OCI-LY1 (cell line): Measurements from ENCODE around the gene RGS7BP.

Source experiments
- H2AFZ ChIP-seq: fragments of 200-600 bp; sonication (generic), shearing (Covaris generic); 2 replicates; pipeline ENCODE4 v1.6.0; 2014; ENCODE audit warnings: antibody characterized with exemption, mild to moderate bottlenecking, low read length
- H3F3A ChIP-seq: fragments of 200-600 bp; sonication (generic), shearing (Covaris generic); 2 replicates; pipeline ENCODE4 v1.6.0; 2014; ENCODE audit warnings: mild to moderate bottlenecking, antibody characterized with exemption, low read length, moderate library complexity; ENCODE audit not compliant: insufficient read depth
- H3K27ac ChIP-seq: fragments of 200-600 bp; sonication (generic); 2 replicates; pipeline ENCODE4 v1.5.1; 2014; ENCODE audit warnings: low read length, mixed run types, mild to moderate bottlenecking, low read depth; ENCODE audit not compliant: poor library complexity, severe bottlenecking
- H3K27me3 ChIP-seq: fragments of 200-600 bp; sonication (generic); 2 replicates; pipeline ENCODE4 v1.6.0; 2014; ENCODE audit warnings: antibody characterized with exemption, mild to moderate bottlenecking, low read length, moderate library complexity; ENCODE audit not compliant: insufficient read depth
- H3K36me3 ChIP-seq: fragments of 200-600 bp; sonication (generic); 2 replicates; pipeline ENCODE4 v1.6.1; 2014; ENCODE audit warnings: mild to moderate bottlenecking, antibody characterized with exemption, low read length, moderate library complexity, mixed read lengths; ENCODE audit not compliant: insufficient read depth
- H3K4me1 ChIP-seq: fragments of 200-600 bp; sonication (generic); 2 replicates; pipeline ENCODE4 v1.5.1; 2014; ENCODE audit warnings: mild to moderate bottlenecking, low read length, moderate library complexity; ENCODE audit not compliant: insufficient read depth, severe bottlenecking
- H3K4me2 ChIP-seq: fragments of 200-600 bp; sonication (generic), shearing (Covaris generic); 2 replicates; pipeline ENCODE4 v1.6.1; 2014; ENCODE audit warnings: low read length
- H3K4me3 ChIP-seq: fragments of 200-600 bp; sonication (generic); 2 replicates; pipeline ENCODE4 v1.5.1; 2014; ENCODE audit warnings: low read length, low read depth, mild to moderate bottlenecking, mixed read lengths; ENCODE audit not compliant: poor library complexity, severe bottlenecking
- H3K79me2 ChIP-seq: fragments of 200-600 bp; shearing (Covaris generic); 2 replicates; pipeline ENCODE4 v1.6.1; 2016; ENCODE audit warnings: mixed run types, low read length, mixed read lengths; ENCODE audit not compliant: insufficient read depth
- H3K9ac ChIP-seq: fragments of 200-600 bp; sonication (generic), shearing (Covaris generic); 2 replicates; pipeline ENCODE4 v1.6.1; 2014; ENCODE audit warnings: mild to moderate bottlenecking, low read length, mixed read lengths
- H3K9me2 ChIP-seq: fragments of 200-600 bp; sonication (generic), shearing (Covaris generic); 2 replicates; pipeline ENCODE4 v1.6.1; 2014; ENCODE audit warnings: low read depth, mild to moderate bottlenecking, low read length, mixed read lengths
- H3K9me3 ChIP-seq: fragments of 200-600 bp; shearing (Covaris generic); 2 replicates; pipeline ENCODE4 v1.6.1; 2014; ENCODE audit warnings: low read length, mixed read lengths
- H4K20me1 ChIP-seq: fragments of 200-600 bp; sonication (generic), shearing (Covaris generic); 2 replicates; pipeline ENCODE4 v1.6.0; 2016; ENCODE audit warnings: mild to moderate bottlenecking, low read length; ENCODE audit not compliant: insufficient read depth
- EZH2 ChIP-seq: fragments of 200-600 bp; sonication (generic), shearing (Covaris generic); IDR thresholded peaks from 2 replicates; pipeline ENCODE4 v1.8.0; 2017; ENCODE audit warnings: borderline replicate concordance, mixed run types, mild to moderate bottlenecking, antibody characterized with exemption, low read length, moderate library complexity, mixed read lengths
- TF ChIP-seq, protein P1 (sequence below): fragments of 200-600 bp; sonication (generic), shearing (Covaris generic); IDR thresholded peaks from 2 replicates; pipeline ENCODE4 v1.5.1; 2017; ENCODE audit warnings: mild to moderate bottlenecking, antibody characterized with exemption, low read length, moderate library complexity, mixed read lengths

The RGS7BP gene

DNA sequence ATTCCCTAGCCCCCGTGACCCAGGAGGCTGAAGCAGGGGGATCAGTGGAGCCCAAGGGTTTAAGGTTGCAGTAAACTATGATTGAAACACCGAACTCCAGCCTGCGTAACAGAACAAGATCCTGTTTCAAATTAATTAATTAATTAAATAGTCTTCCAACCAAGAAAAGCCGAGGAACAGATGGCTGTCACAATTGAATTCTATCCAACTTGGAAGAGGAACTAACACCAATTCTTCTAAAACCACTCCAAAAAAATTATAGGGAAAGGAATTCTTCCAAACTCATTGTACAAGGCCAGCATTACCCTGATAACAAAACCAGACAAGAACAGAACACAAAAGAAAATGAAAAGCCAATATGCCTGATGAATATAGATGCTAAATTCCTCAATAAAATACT is 43.4 kb upstream of the RGS7BP start:
- Histone ChIP-seq H2AFZ (no peak overlapping the region), H3K4me1 (no peaks in the 10 kb centered on the region), H3K27ac (no peak overlapping the region), H3K4me2 (no peak overlapping the region), H3K79me2 (no peaks in the 10 kb centered on the region), H3K27me3 (no peaks in the 10 kb centered on the region), H3K36me3 (no peaks in the 10 kb centered on the region), H3K4me3 (no peak overlapping the region), H3F3A (no peaks in the 10 kb centered on the region), H4K20me1 (no peaks in the 10 kb centered on the region), H3K9me3 (no peaks in the 10 kb centered on the region), H3K9ac (no peak overlapping the region), H3K9me2 (no peaks in the 10 kb centered on the region)
- TF ChIP-seq, protein P1, sequence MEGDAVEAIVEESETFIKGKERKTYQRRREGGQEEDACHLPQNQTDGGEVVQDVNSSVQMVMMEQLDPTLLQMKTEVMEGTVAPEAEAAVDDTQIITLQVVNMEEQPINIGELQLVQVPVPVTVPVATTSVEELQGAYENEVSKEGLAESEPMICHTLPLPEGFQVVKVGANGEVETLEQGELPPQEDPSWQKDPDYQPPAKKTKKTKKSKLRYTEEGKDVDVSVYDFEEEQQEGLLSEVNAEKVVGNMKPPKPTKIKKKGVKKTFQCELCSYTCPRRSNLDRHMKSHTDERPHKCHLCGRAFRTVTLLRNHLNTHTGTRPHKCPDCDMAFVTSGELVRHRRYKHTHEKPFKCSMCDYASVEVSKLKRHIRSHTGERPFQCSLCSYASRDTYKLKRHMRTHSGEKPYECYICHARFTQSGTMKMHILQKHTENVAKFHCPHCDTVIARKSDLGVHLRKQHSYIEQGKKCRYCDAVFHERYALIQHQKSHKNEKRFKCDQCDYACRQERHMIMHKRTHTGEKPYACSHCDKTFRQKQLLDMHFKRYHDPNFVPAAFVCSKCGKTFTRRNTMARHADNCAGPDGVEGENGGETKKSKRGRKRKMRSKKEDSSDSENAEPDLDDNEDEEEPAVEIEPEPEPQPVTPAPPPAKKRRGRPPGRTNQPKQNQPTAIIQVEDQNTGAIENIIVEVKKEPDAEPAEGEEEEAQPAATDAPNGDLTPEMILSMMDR, result no peak
- TF ChIP-seq EZH2, result no peak

DNA sequence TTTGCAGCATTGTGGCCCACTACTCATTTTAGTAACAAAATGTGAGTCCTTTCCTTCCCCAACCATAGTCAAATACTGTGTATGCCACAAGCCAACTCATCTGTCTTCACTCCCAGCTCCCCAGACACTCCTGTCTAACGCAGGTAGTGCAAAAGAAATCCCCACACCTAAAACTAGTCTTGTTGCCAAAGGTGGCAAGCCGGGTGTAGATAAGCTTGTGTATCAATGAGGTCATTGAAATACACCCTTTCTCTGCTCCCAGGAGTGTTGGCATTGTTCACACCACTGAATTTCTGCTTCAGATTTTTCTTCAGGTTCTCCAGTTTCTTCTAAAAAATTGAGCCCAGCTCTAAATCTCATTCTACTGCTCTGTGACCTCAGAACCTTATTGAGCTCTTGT is 19.7 kb upstream of the RGS7BP start:
- H3K79me2 ChIP-seq, result no peaks in the 10 kb centered on the region
- TF ChIP-seq, protein P1, result no peak
- TF ChIP-seq EZH2, result no peak
- no peaks in the 10 kb centered on the region for H3F3A ChIP-seq
- H4K20me1 ChIP-seq, result no peaks in the 10 kb centered on the region
- H3K36me3 ChIP-seq, result no peaks in the 10 kb centered on the region
- no peak overlapping the region for H3K4me3 ChIP-seq
- H3K9me3 ChIP-seq, result no peaks in the 10 kb centered on the region
- no peak overlapping the region for H3K27ac ChIP-seq
- H3K27me3 ChIP-seq, result no peaks in the 10 kb centered on the region
- no peak overlapping the region for H3K4me2 ChIP-seq
- no peak overlapping the region for H2AFZ ChIP-seq
- H3K9ac ChIP-seq, result no peak overlapping the region
- no peaks in the 10 kb centered on the region for H3K9me2 ChIP-seq
- H3K4me1 ChIP-seq, result no peaks in the 10 kb centered on the region

DNA sequence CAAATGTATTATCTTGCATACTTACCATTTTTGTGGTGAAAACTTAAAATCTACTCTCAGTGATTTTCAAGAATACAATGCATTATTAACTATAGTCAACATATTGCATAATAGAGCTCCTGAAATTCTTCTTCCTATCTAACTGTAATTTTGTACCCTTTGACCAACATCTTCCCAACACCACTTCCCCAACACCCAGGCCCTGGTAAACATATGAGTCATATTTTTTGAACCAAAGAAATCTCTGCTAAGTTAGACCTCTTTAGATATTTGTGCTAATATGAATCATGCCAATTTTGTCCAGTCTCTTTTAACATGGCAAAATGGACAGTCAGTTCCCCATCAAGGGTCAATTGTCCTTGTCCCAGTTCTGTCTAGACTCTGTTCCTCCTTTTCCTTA is 18.5 kb upstream of the RGS7BP start:
- H3K9me2 ChIP-seq, result no peaks in the 10 kb centered on the region
- no peaks in the 10 kb centered on the region for H3K27me3 ChIP-seq
- no peaks in the 10 kb centered on the region for H4K20me1 ChIP-seq
- TF ChIP-seq EZH2, result no peak
- TF ChIP-seq, protein P1, result no peak
- no peaks in the 10 kb centered on the region for H3K36me3 ChIP-seq
- no peak overlapping the region for H3K4me3 ChIP-seq
- H2AFZ ChIP-seq, result no peak overlapping the region
- no peaks in the 10 kb centered on the region for H3K79me2 ChIP-seq
- no peaks in the 10 kb centered on the region for H3K4me1 ChIP-seq
- no peak overlapping the region for H3K27ac ChIP-seq
- H3F3A ChIP-seq, result no peaks in the 10 kb centered on the region
- no peak overlapping the region for H3K4me2 ChIP-seq
- H3K9me3 ChIP-seq, result no peaks in the 10 kb centered on the region
- H3K9ac ChIP-seq, result no peak overlapping the region
